Neural crest cell (in vitro differentiated cells): ENCODE data around the gene PITPNM1. TPM values are rescaled to one million over a fixed set of nuclear protein-coding genes. Genes with fewer than 3 reads are reported as not detected.

Experiments used
- DNase-seq: peaks from one replicate; pipeline ENCODE4 v3.0.0; 2021; ENCODE audit warnings: low read depth, mixed read lengths, low spot score
- H3K27ac Mint-ChIP-seq: one replicate; pipeline ENCODE4 v1.8.0; 2021; ENCODE audit warnings: mild to moderate bottlenecking, mixed read lengths; ENCODE audit not compliant: unreplicated experiment
- H3K27me3 Mint-ChIP-seq: 2 replicates; pipeline ENCODE4 v1.8.0; 2021; ENCODE audit warnings: low read depth, mild to moderate bottlenecking, mixed read lengths
- H3K36me3 Mint-ChIP-seq: 2 replicates; pipeline ENCODE4 v1.8.0; 2021; ENCODE audit warnings: low read depth, mild to moderate bottlenecking, mixed read lengths
- H3K4me1 Mint-ChIP-seq: 2 replicates; pipeline ENCODE4 v1.8.0; 2021; ENCODE audit warnings: mixed read lengths
- H3K4me3 Mint-ChIP-seq: one replicate; pipeline ENCODE4 v1.8.0; 2021; ENCODE audit warnings: mild to moderate bottlenecking, mixed read lengths
- H3K9me3 Mint-ChIP-seq: 2 replicates; pipeline ENCODE4 v1.8.0; 2021; ENCODE audit warnings: mixed read lengths
- CTCF ChIP-seq: fragments of 200-600 bp; sonication (generic); conservative IDR thresholded peaks from 2 replicates; pipeline ENCODE4 v1.5.0; 2021; ENCODE audit warnings: antibody characterized with exemption, mild to moderate bottlenecking
- total RNA-seq: library from RNA; stranded (reverse); gene quantifications from 2 replicates; pipeline ENCODE4 v1.2.1, GENCODE V29; 2021

The PITPNM1 gene
- total RNA-seq, 1 donor from 2014 or later = 109 TPM

GRCh38 chr11:67522844-67523555, 17.8 kb upstream of the PITPNM1 start, which contains the start of gene CABP2:
Gene CABP2 (minus strand): TSS chr11:67523446. CDS start chr11:67523326, 120 bp downstream.
- peaks cover 9% of the 10 kb centered on the region for H3K4me1 Mint-ChIP-seq
- no peak within 1 kb of the TSS for H3K27ac Mint-ChIP-seq
- no peak within 1 kb of the TSS for H3K4me3 Mint-ChIP-seq
- H3K27me3 Mint-ChIP-seq = peaks cover 4% of the 10 kb centered on the region
- DNase-seq = no peak
- peaks cover 8% of the 10 kb centered on the region for H3K9me3 Mint-ChIP-seq
- peaks cover 2% of the 10 kb centered on the region for H3K36me3 Mint-ChIP-seq
- TF ChIP-seq CTCF = no peak

DNA sequence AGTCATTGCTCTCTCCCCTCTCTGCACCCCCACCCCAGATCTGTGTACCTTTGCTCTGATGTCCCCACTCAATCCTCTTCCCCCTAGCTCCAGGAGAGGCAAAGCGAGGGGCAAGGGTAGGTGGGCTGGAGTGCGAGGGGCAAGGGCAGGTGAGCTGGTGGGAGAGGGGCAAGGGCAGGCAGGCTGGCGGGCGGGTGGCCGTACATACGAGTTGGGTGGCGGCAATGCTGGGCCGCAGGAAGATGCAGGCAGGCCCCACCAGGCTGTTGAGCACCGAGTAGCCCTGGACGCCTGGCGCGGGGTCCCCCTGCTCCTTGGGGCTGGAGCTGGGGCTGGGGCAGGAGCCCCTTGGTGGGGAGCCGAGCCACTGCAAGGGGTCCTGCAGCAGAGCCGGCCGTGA, 17.2 kb upstream of the PITPNM1 start:
- Mint-ChIP-seq H3K4me1 (peaks cover 9% of the 10 kb centered on the region), H3K9me3 (peaks cover 4% of the 10 kb centered on the region), H3K27ac (no peak overlapping the region), H3K27me3 (peaks cover 1% of the 10 kb centered on the region), H3K36me3 (peaks cover 1% of the 10 kb centered on the region), H3K4me3 (no peak overlapping the region)
- no peak for TF ChIP-seq CTCF
- DNase-seq = no peak

DNA sequence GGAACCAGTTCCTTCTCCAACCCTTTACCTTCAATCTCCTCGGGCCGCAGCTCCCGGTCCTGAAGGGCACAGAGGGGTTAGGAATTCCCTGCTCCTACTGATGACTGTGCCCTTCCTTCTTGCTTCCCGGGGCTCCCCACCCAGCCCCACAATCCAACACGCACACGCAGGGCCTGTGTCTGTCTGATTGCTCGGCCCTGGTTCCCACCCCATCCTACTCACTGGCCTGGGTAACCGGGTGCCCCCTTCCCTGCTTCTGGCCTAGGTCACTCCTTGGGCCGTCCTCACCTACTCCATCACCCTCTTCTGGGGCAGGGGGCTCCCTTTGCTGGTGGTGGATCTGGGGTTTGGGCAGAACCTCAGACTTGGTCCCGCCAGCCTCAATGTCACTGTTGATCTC, 16.8 kb upstream of the PITPNM1 start:
- Mint-ChIP-seq H3K27me3 (no peaks in the 10 kb centered on the region), H3K4me1 (peaks cover 9% of the 10 kb centered on the region), H3K36me3 (no peaks in the 10 kb centered on the region), H3K27ac (no peak overlapping the region), H3K4me3 (no peak overlapping the region), H3K9me3 (peaks cover 2% of the 10 kb centered on the region)
- no peak for DNase-seq
- TF ChIP-seq CTCF = no peak

DNA sequence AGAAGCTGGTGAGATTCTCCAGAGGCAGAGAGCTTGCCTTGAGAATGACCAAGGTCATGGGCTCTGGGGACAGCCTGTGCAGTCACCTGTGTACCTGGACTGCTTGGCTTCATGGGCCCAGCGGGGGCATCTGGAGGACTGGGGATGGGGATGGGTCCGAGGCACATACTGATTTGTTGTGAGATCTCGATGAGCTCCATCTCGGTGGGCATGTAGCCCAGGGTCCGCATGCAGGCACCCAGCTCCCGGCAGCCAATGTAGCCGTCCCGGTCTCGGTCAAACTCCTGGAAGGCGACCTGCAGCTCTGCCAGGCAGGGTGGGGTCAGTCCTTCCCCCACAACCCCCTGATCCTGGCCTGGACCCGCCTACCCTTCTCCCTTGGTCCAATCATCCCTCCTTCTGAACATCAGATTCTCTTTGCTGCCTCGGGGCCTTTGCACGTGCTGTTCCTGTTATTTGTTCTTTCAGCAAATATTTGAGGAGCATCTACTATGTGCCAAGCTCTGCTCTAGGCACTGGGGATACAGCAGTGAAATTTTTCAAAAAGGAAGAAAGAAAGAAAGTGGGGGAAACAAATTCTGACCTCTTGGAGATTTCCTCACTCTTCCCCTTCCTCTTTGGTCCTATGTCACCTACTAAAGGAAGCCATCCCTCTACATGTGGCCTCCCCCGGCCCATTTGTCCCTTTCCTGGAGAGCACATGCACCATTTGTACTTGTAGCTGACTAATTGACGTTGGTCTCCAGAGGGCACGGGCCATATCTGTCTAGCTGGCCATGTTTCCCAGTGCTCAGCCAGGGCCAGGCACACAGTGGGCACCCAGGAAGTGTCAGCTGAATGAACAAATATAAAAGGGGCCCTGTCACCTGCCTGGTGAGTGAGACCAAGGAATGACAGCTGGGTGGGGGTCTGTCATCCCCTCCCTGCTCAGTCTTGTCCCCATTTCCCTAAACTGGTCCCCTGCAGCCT, 16.0 kb upstream of the PITPNM1 start:
- peaks cover 9% of the 10 kb centered on the region for H3K4me1 Mint-ChIP-seq
- no peak overlapping the region for H3K27ac Mint-ChIP-seq
- H3K36me3 Mint-ChIP-seq = no peaks in the 10 kb centered on the region
- no peaks in the 10 kb centered on the region for H3K27me3 Mint-ChIP-seq
- no peaks in the 10 kb centered on the region for H3K9me3 Mint-ChIP-seq
- no peak for DNase-seq
- H3K4me3 Mint-ChIP-seq = no peak overlapping the region
- TF ChIP-seq CTCF = no peak

DNA sequence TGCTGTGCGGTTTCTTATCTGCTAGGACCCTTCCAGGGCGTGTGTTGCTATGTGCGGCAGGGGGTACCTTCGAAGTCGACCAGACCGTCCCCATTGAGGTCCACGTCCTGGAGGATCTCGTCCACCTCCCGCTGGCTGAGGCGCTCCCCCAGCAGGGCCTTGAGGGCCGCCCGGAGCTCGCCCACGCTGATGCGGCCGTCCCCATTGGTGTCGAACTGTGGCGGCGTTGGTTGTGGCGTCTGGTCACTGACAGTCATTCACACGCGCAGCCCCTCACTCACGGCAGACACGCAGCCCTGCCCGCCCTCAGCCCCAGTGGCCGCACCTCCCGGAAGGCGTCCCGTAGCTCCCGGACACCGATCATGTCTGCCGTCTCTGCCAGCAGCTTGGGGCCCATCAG, 14.6 kb upstream of the PITPNM1 start:
- H3K36me3 Mint-ChIP-seq = no peaks in the 10 kb centered on the region
- DNase-seq = no peak
- peaks cover 11% of the 10 kb centered on the region for H3K27me3 Mint-ChIP-seq
- TF ChIP-seq CTCF = no peak
- no peak overlapping the region for H3K4me3 Mint-ChIP-seq
- H3K27ac Mint-ChIP-seq = no peak overlapping the region
- peaks cover 3% of the 10 kb centered on the region for H3K4me1 Mint-ChIP-seq
- H3K9me3 Mint-ChIP-seq = no peaks in the 10 kb centered on the region
